Measurements from ENCODE around the gene MAP2K6.
A peak's percentile ranks its signal among the peaks of the same experiment; 100 is the strongest.
"Not testable (repeated sequence)": the region's sequence is repeated elsewhere in the genome, so short reads cannot be mapped to it uniquely, and the experiment has no call there.

Gene MAP2K6

DNA sequence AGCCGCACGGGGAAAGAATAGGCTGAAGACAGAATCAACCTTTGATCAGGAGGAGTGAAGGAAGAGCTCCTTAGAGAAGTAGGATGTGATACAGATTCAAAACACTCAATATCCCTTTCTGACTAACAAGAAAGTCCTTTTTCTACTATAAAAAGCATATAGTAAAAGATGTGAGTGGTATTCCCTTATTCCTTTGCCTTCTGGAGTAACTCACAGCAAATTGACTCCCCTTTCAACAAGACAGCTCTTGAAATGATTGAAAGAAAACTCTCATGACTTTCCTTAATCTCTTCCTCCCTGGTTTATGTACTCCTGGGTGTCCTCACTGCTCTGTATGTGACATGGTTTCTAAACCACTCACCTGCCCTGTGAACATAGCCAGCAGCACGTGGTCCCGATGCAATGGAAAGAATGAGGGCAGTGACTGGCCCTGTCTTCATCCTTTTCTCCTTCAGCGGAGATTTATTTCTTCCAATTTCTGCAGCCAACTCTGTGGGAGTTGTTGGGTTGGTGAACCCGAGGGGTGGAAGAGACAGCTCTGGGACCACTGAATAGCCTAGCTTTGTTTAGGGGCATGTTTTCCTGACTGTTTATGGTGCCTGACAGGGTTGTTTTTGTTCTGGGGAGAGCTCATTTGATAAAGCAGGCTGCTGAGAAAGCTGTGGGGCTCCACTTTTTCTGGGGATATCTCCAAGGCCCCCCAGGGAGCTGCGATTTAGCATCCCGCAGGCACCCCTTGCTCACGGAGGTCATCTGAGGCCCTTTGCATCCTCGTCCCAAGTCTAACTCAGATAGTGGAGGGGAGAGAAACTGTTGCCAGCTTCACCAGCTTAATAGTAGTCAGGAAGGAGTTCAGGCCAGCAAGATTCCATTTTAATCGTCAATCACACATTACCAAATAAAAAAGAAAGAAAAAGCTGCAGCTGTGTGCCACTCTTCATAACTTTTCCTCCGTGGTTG lies 46.7 kb downstream of the MAP2K6 start:
- no peak for DNase-seq

DNA sequence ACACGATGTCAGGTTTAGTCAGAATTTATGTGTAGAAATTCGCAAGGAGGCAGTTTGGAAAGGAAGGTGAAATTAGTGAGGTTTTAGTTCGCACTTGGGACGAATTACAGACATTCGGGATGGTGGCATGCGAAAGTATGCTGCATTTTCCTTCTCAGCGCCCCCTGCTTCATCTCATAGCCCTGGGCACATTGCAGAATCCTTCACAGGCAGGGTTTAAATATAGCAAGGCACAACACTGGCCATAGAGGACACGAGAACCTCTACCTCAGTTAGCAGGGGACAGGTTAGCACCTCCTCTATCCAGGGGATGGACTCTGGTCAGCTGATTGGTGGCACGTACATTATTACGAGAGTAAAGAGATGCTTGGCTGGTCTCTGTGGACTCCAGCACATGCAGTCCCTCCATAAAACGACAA lies 47.5 kb downstream of the MAP2K6 start:
- DNase-seq: no peak

DNA sequence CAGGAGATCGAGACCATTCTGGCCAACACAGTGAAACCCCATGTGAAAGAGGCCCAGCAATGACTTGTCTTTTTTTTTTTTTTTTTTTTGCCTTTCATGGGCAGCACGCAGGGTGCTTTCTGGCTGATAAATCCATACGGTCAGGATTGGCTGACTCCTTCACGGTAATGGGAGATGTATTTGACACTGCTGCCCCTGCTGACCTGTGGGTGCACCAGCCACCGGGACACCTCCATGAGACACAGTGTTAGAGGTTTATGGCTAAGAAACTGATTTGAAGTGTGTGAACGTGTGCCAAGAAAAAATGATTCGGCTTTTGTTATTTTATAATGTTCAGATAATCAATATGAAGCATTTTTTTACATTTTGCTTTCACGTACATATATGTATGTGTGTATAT lies 48.4 kb downstream of the MAP2K6 start:
- no peak for DNase-seq

DNA sequence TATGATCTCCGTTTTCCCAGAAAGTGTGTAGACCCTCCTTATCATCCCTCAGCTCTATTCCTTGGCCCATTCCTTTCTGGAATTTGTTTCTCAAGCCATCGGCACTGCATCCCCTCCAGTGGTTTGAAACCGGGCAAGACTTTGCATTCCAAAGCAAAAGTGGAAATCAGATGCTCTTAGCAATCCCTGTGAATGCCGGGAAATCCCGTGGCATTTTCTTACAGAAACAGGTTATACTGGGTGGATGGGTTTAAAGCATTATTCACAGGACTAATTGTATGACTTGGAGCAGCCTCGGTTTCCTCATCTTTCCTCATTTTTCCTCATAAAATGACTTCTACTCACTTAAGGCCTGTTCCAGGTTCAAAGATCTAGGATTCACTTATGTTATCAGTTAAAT lies 52.0 kb downstream of the MAP2K6 start:
- DNase-seq: no peak

- no peak for DNase-seq
Measured at GRCh38 chr17:69466905-69467667, 52.6 kb downstream of the MAP2K6 start.

DNA sequence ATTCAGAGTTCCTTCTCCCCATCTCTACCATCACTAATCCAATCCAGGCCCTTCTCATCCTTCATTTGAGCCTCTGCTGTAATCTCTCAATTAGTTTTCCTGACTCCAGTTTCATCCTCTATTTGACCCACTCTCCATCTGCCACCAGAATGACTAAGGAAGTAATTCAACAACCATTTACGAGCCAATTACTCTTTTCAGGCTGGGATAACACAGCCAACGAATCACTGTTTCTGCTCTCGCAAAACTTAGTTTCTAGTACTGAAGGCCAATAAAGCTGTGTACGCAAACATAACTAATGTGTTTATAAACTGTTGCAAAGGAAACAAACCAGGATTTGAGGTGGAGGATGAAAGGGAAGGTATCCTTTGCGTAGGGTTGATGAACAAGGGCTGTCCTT lies 53.7 kb downstream of the MAP2K6 start:
- DNase-seq: no peak

GRCh38 chr17:69470702-69471101 lies 56.2 kb downstream of the MAP2K6 start:
- no peak for DNase-seq

GRCh38 chr17:69471406-69471805 lies 56.9 kb downstream of the MAP2K6 start:
- no peak for DNase-seq

DNA sequence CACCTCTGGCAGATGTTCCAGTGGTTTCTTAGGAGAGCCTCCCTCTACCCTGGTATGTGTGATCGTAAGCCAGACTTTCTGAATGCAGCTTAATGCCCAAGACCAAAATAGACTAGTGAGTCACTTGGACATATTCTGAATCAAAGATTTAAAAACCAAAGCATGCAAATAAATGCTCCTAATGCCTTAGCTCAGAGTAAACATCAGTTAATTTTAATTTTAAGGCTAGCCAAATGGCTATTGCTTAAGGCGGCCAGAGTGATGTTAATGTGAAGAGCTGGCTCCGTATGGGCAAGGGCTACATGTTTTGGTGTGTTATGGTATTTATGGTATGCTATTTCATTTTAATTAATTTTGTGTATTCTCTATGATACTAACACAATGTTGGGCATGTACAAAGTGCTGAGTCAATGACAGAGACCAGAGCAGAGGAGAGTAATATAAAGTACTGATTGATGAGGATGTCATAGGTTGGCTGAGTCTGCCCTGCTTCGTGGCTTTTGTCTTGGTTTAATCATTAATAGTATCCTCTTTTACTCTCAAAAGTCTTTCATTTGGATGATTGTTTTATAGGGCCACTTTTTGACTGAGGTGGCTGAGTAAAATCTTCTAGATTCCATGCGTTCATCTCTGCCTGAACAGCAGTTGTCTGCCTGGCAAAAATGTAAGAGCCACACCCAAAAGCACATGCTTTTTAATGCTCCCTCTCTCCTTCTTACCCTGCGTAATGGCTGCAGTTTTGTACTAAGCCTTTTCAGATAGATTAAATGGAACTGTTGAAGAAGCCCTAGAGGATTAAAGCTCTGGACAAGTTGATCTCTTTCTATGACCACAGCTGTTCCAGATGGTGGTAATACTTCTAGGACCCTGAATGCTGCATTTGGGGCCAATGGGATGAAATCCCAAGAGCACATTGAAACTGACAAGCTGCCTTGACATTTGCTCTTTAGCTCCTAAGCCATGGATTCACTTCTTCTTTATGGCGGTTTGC lies 59.6 kb downstream of the MAP2K6 start:
- DNase-seq: peak; percentile 12

DNA sequence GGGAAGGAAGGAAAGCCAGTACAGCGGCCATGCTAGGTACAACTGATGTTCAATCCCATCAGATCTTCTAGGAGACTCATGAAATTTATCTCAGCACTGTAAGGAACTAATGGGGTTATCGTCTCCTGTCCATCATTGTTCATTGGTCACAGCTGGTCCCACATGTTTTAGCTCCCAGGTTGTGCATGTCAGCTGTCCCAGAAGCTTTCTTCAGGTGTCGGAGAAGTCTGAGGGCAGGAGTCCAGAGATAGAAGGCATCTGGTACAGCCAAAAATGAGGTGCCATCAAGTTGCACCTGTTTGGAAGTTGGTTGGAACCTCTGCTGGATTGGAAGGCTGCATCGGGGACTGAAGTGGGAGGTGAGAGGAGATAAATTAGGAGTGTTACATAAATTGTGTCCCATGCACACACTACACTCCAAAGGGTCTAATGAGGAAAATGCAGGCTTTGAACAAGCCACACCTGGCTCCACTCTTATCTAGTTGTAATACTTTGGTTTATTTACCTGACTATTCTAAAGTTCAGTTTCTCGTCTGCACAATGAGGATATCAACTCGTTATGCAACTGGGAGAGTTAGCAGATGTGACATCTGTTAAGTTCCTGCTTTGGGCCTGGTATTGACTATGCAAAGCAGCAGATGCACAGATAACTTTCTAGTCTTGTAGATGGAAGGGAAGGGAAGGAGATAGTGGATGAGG lies 62.9 kb downstream of the MAP2K6 start:
- no peak for DNase-seq

DNA sequence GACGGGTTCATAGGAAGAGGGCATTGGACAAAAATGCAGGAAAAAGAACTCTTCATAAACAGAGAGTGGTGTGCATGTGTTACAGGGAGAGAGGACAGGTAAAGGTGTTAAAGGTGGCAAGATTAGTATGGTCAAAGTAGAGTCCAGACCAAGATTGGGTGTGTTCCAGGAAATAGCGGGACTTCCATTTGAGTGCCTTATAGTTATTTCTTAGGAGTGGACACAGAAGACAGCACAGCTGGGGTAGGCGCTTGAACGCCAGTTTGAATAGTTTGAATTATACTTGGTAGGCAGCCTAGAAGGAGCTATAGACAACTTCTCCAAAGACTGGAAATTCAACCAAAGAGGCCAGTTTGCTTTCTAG lies 63.4 kb downstream of the MAP2K6 start:
- no peak for DNase-seq

GRCh38 chr17:69478916-69479315 lies 64.4 kb downstream of the MAP2K6 start:
- DNase-seq: no peak

DNA sequence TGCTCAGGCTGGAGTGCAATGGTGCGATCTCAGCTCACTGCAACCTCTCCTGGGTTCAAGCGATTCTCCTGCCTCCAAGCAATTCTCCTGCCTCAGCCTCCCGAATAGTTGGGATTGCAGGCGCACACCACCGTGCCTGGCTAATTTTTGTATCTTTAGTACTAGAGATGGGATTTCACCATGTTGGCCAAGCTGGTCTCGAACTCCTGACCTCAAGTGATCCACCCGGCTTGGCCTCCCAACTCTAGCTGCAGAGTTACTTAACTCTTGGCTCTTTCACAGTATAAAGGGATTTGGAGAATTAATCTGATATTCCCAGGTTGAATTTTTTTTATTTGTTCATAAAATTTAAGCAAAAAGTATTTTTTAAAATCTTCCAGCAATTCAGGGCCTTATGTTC lies 65.3 kb downstream of the MAP2K6 start:
- not testable (repeated sequence) for DNase-seq

DNA sequence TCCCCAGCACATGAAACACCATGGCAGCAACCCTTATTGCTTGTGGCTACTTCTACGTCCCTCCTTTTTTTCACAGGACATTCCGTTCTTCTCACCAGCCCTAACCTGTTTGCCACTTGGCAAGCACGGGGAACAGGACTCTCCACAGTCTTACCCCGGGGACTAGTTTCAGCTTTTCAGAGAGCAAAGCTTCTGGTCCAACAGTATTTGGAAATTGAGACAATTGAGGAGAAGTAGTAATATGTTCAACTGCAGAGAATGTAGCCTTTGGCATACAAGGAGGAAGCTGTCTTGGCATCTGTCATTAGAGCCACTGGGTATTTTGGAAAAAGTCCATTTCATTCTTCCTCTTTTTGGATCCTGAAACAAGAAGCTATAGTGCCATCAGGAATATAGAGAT lies 65.7 kb downstream of the MAP2K6 start:
- DNase-seq: peak; percentile 52

GRCh38 chr17:69485251-69485661 lies 70.8 kb downstream of the MAP2K6 start:
- peak; percentile 68 for DNase-seq

DNA sequence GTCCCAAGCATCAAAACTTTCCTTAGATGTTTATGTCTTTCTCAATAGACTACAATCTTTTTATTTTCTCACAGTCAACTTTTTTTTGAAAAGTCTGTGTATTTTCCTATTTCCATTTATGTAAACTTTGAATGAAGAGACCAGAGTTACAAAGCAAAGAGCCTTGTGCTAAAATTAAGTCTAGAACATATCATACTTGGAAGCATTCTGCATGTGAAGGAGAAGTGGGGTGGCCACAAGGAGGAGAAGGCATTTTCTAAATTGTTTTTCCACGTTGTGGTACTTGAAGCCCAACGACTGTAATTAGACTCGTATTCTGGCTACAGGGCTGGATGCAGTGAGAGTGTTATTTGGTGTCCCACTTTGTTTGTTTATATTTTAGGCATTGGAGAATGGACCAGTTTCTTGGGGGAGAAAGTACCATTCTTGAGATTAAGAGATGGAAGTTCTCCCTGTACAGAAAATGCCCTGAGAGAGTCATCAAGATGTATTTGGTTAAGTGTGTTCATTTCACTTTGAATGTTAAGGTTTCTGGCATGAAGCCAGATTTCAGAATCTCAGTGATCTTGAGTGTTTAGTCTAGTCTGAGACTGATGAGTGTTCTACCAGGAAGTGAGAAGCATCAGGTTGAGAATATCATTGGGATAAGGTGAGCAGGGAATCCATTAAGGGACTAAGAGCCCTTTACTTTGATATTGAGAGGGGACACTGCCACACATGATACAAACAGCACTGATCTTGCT lies 71.6 kb downstream of the MAP2K6 start:
- DNase-seq: no peak

DNA sequence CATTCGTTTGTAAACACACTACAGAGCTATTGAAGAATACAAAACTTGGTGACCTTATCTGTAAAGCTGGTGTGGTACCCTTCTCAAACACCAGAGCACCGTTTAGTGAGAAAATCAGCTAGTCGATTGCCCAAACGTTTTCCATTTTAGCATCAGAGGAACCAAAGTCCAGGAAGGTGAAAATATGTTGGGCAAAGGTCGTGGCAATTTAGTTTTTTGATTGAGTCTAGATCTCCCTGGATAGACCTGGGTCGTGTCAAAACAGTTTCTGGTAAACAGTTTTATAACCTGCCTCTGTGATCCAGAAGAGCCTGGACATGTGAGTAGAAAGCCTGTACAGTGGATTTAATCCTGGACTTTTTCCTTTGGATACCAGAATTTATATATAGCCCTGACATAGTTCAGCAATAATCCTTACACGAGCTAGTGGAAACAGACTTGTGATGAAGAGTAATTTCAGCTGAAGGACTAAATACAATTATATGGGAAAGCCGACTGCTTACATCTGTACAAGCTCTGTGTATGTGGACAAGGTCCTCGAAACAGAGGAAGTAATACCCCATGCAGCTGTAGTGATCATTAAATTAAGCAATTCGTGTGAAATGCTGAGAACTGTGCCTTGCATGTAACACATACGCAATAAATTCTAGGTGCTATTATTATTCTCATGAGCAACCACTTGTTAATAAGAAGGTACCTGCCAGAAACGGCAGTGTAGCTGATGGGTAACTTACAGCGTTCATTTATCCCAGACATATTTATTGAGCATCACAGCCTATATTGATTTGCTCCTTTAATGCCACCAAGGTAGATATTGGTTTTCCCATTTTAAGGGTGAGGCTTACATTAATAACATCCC lies 72.5 kb downstream of the MAP2K6 start:
- DNase-seq: no peak

DNA sequence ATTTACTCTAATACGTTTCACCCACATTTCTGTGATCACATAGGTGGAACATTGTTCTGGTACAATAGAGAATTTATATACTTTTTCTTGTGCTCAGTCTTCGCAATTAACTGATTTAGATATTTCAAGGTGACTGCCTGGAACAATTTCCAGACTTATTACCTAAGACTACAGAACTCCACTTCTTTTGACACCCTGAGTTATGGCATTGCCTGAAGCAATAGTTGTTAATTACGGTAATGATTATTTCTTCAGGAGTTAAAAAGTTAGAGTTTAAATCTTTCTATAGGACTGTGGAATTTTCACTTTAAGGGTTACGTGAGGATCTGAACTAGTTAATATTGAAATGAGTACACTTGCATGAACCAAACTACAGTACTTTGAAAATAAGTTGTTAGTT lies 74.8 kb downstream of the MAP2K6 start:
- DNase-seq: no peak

GRCh38 chr17:69492410-69493071 lies 78.0 kb downstream of the MAP2K6 start:
- DNase-seq: no peak

DNA sequence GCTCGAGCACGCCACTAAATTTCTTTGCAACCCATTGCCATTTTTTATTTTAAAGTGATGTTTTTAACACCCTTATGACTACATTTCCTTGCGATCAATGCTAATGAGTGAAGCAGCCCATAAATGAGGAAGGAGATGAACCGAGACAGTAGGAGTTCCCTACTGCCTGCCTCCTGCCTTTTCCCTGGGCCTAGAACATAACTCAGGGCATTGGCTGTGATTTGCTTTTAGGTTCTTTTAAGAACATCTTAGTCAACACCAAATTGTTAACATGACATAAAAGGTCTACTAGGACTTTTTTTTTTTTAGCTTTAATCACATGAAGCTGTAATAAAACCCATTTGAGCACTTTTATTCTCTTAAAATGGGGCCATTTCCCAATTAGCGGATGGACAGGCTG lies 81.3 kb downstream of the MAP2K6 start:
- no peak for DNase-seq
